Fibroblast of lung (primary cell): ENCODE data around the gene SH2D2A. TPM values are rescaled to one million over a fixed set of nuclear protein-coding genes. Genes with fewer than 3 reads are reported as not detected.

Source experiments
- DNase-seq, 2 donors: peaks; one replicate each; pipeline versions ENCODE4 v3.0.0 to v3.0.0-alpha.2; 2010; ENCODE audit warnings: low read depth in 2 of 2
- H2AFZ ChIP-seq: 2 replicates; pipeline ENCODE4 v1.5.1; 2012; ENCODE audit warnings: low read length, control low read depth, inconsistent platforms
- H3K27ac ChIP-seq: 2 replicates; pipeline ENCODE4 v1.5.1; 2011; ENCODE audit warnings: low read length, control low read depth; ENCODE audit not compliant: insufficient read depth
- H3K27me3 ChIP-seq: 2 replicates; pipeline ENCODE4 v1.5.1; 2011; ENCODE audit warnings: mild to moderate bottlenecking, low read length; ENCODE audit not compliant: control insufficient read depth, insufficient read depth
- H3K36me3 ChIP-seq: 2 replicates; pipeline ENCODE4 v1.5.1; 2011; ENCODE audit warnings: low read length; ENCODE audit not compliant: control insufficient read depth, insufficient read depth
- H3K4me1 ChIP-seq: 2 replicates; pipeline ENCODE4 v1.5.1; 2011; ENCODE audit warnings: low read length; ENCODE audit not compliant: control insufficient read depth, insufficient read depth; ENCODE audit errors: extremely low read depth
- H3K4me2 ChIP-seq: 2 replicates; pipeline ENCODE4 v1.5.1; 2011; ENCODE audit warnings: low read length, control low read depth; ENCODE audit not compliant: insufficient read depth; ENCODE audit errors: extremely low read depth
- H3K4me3 ChIP-seq, 4 experiments: fragments of 200-600 bp in 1 of 4; sonication (generic) in 1 of 4; replicated peaks in 1 of 4; 2 replicates each; pipeline ENCODE4 v1.5.1; 2011 to 2016; ENCODE audit warnings: low read length in 4 of 4, low read depth in 3 of 4, mild to moderate bottlenecking in 3 of 4, control low read depth in 2 of 4, inconsistent platforms in 1 of 4, mixed read lengths in 1 of 4; ENCODE audit not compliant: insufficient read depth in 1 of 4; ENCODE audit errors: control extremely low read depth in 1 of 4
- H3K79me2 ChIP-seq: 2 replicates; pipeline ENCODE4 v1.5.1; 2012; ENCODE audit warnings: mild to moderate bottlenecking, low read length, inconsistent platforms; ENCODE audit not compliant: control insufficient read depth, insufficient read depth
- H3K9ac ChIP-seq: 2 replicates; pipeline ENCODE4 v1.5.1; 2011; ENCODE audit warnings: mild to moderate bottlenecking, low read length, control low read depth; ENCODE audit not compliant: insufficient read depth
- H3K9me3 ChIP-seq: 2 replicates; pipeline ENCODE4 v1.5.1; 2012; ENCODE audit warnings: low read depth, low read length; ENCODE audit not compliant: control insufficient read depth, insufficient read depth
- H4K20me1 ChIP-seq: 2 replicates; pipeline ENCODE4 v1.5.1; 2011; ENCODE audit warnings: low read length; ENCODE audit not compliant: control insufficient read depth, insufficient read depth; ENCODE audit errors: extremely low read depth
- CTCF ChIP-seq, 2 donors: IDR thresholded peaks in 1 of 2; conservative IDR thresholded peaks in 1 of 2; 1 replicate in 1 of 2; 2 replicates in 1 of 2; pipeline ENCODE4 v1.5.1; 2011 to 2012; ENCODE audit warnings: low read length in 2 of 2, control low read depth in 1 of 2, inconsistent platforms in 1 of 2, low read depth in 1 of 2, mild to moderate bottlenecking in 1 of 2
- EZH2 ChIP-seq: IDR thresholded peaks from 2 replicates; pipeline ENCODE4 v1.5.1; 2012; ENCODE audit warnings: low read length, control low read depth, mild to moderate bottlenecking; ENCODE audit errors: missing control alignments
- polyA plus RNA-seq, 2 donors: library from polyadenylated mRNA; depleted of rRNA in 1 of 2; stranded (reverse) in 1 of 2; unstranded in 1 of 2; fragments of >200 nt; gene quantifications; 2 replicates each; pipeline ENCODE4 v1.2.1, GENCODE V29; 2011 to 2012; ENCODE audit warnings: missing spikeins in 1 of 2
- total RNA-seq: library from RNA; depleted of rRNA; stranded (reverse); fragments of >200 nt; gene quantifications from 2 replicates; pipeline ENCODE4 v1.2.1, GENCODE V29; 2014

The SH2D2A gene
- total and polyA plus RNA-seq, 2 donors (not counting 1 experiment from before 2014, with no cell fraction given) = not detected

GRCh38 chr1:156841295-156841855 lies 24.7 kb upstream of the SH2D2A start:
- H3K9ac ChIP-seq = no peak overlapping the region
- peaks cover 2% of the 10 kb centered on the region for H4K20me1 ChIP-seq
- H3K4me3 ChIP-seq = no peak overlapping the region
- H3K27me3 ChIP-seq = peaks cover 43% of the 10 kb centered on the region
- no peak for DNase-seq
- TF ChIP-seq CTCF (conservative IDR thresholded peaks at IDR 0.05 in 1 of 2, IDR thresholded peaks at IDR 0.05 in 1 of 2; ENCODE audit: low read depth in 1 of 2, low read length in 2 of 2) = no peak
- no peak for TF ChIP-seq EZH2
- no peak overlapping the region for H2AFZ ChIP-seq
- H3K79me2 ChIP-seq = no peaks in the 10 kb centered on the region
- H3K4me1 ChIP-seq = no peaks in the 10 kb centered on the region
- no peak overlapping the region for H3K4me2 ChIP-seq
- H3K9me3 ChIP-seq = no peaks in the 10 kb centered on the region
- no peaks in the 10 kb centered on the region for H3K36me3 ChIP-seq
- H3K27ac ChIP-seq = no peak overlapping the region

GRCh38 chr1:156840898-156841279 lies 24.2 kb upstream of the SH2D2A start:
- Histone ChIP-seq H3K79me2 (no peaks in the 10 kb centered on the region), H3K27me3 (peaks cover 40% of the 10 kb centered on the region), H3K36me3 (no peaks in the 10 kb centered on the region), H3K4me2 (no peak overlapping the region), H3K27ac (no peak overlapping the region), H3K9me3 (no peaks in the 10 kb centered on the region), H2AFZ (no peak overlapping the region), H4K20me1 (peaks cover 2% of the 10 kb centered on the region), H3K9ac (no peak overlapping the region), H3K4me1 (no peaks in the 10 kb centered on the region), H3K4me3 (no peak overlapping the region)
- no peak for TF ChIP-seq EZH2
- TF ChIP-seq CTCF (conservative IDR thresholded peaks at IDR 0.05 in 1 of 2, IDR thresholded peaks at IDR 0.05 in 1 of 2; ENCODE audit: low read depth in 1 of 2, low read length in 2 of 2) = no peak
- no peak for DNase-seq

- H3K9me3 ChIP-seq = no peaks in the 10 kb centered on the region
- no peaks in the 10 kb centered on the region for H3K36me3 ChIP-seq
- DNase-seq = no peak
- no peak overlapping the region for H3K27ac ChIP-seq
- peaks cover 2% of the 10 kb centered on the region for H4K20me1 ChIP-seq
- H3K9ac ChIP-seq = no peak overlapping the region
- no peaks in the 10 kb centered on the region for H3K4me1 ChIP-seq
- no peaks in the 10 kb centered on the region for H3K79me2 ChIP-seq
- H3K4me3 ChIP-seq = no peak overlapping the region
- no peak overlapping the region for H2AFZ ChIP-seq
- TF ChIP-seq CTCF (conservative IDR thresholded peaks at IDR 0.05 in 1 of 2, IDR thresholded peaks at IDR 0.05 in 1 of 2; ENCODE audit: low read depth in 1 of 2, low read length in 2 of 2) (no peak), EZH2 (no peak)
- no peak overlapping the region for H3K4me2 ChIP-seq
- H3K27me3 ChIP-seq = peaks cover 43% of the 10 kb centered on the region
Observed at GRCh38 chr1:156840186-156840897, 23.7 kb upstream of the SH2D2A start.
